ENCODE measurements around the gene FGF4.

The FGF4 gene

DNA sequence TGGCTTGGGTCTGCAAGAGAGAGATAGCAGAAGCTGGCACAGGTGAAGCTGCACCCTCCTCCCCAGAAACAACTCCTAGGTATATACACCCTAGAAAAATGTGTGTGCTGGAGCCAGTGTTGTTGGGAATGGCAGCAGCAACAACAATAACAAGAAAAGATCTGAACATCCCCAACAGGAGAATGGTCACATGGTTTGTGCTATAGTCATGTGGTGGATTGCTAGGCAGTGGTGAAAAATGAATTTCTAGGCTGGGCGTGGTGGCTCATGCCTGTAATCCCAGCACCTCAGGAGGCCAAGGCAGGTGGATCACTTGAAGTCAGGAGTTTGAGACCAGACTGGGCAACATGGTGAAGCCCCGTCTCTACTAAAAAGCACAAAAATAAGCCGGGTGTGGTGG, 40.3 kb downstream of the FGF4 start:
- no peaks in the 10 kb centered on the region for H3K9me3 ChIP-seq (ENCODE audit: control insufficient read depth, insufficient read depth, low read depth, low read length)
- no peaks in the 10 kb centered on the region for H3K4me1 ChIP-seq (ENCODE audit: control insufficient read depth, insufficient read depth, low read length)
- CTCF ChIA-PET: no interaction called here
- no peaks in the 10 kb centered on the region for H3K36me3 ChIP-seq (ENCODE audit: control insufficient read depth in 2 of 2, insufficient read depth in 1 of 2, low read length in 2 of 2)
- POLR2A ChIA-PET: no interaction called here
- TF ChIP-seq ZBTB21 (tag by site-specific recombination; IDR thresholded peaks at IDR 0.05) (no peak), ZSCAN16 (tag by site-specific recombination; IDR thresholded peaks at IDR 0.05) (no peak), SCRT1 (tag by site-specific recombination; IDR thresholded peaks at IDR 0.05; ENCODE audit: borderline replicate concordance) (no peak), MYNN (tag by site-specific recombination; IDR thresholded peaks at IDR 0.05; ENCODE audit: borderline replicate concordance) (no peak)
- H3K4me3 ChIP-seq (ENCODE audit: low read depth, low read length): no peak overlapping the region
- no peak overlapping the region for H3K27ac ChIP-seq (ENCODE audit: extremely low read depth, low read depth, low read length)

DNA sequence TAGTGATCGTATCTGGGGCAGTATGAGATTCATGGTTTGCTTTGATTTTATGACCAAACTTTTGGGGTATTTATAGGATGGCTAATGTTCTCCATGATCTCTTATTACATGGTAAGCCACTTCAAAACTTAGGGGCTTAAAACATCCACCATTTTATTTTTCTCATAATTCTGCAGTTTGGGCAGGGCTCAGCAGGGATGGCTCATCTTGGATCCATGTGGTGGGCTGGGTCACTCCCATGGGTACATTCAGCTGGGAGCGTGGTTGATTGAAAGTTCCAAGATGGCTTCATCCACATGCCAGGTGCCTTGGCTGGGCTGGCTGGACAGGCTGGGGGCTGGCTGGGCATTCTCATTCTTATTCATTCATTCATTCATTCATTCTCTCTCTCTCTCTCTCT, 40.8 kb downstream of the FGF4 start:
- H3K27ac ChIP-seq (ENCODE audit: extremely low read depth, low read depth, low read length): no peak overlapping the region
- peak; percentile 36 for TF ChIP-seq SETDB1 (IDR thresholded peaks at IDR 0.05; ENCODE audit: insufficient read length, low read length)
- TF ChIP-seq PRDM1 (tag by site-specific recombination; IDR thresholded peaks at IDR 0.05): no peak
- H3K9me3 ChIP-seq (ENCODE audit: control insufficient read depth, insufficient read depth, low read depth, low read length): no peaks in the 10 kb centered on the region
- CTCF ChIA-PET: no interaction called here
- POLR2A ChIA-PET: no interaction called here
- H3K36me3 ChIP-seq (ENCODE audit: control insufficient read depth in 2 of 2, insufficient read depth in 1 of 2, low read length in 2 of 2): no peaks in the 10 kb centered on the region
- H3K4me3 ChIP-seq (ENCODE audit: low read depth, low read length): no peak overlapping the region
- no peaks in the 10 kb centered on the region for H3K4me1 ChIP-seq (ENCODE audit: control insufficient read depth, insufficient read depth, low read length)

DNA sequence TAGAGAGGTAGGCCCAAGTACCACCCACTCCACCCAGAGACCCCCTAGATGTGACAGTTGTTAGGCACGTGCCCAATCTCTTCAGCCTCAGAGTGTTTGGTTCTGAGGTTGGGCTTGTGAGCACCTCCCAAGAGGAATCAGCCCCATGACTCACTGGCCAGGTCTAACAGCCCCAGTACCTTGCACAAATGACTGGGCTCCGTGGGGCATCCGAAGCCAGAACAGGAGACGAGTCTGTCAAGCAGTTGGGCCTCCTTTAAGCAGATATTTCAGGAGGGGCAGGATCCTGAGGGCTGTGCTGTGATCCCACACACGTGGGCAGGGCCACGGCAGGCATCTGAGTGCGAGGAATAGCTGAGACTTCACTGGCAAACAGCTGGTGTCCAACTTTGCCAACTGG, 42.2 kb downstream of the FGF4 start:
- Histone ChIP-seq H3K4me3 (ENCODE audit: low read depth, low read length) (no peak overlapping the region), H3K4me1 (ENCODE audit: control insufficient read depth, insufficient read depth, low read length) (no peaks in the 10 kb centered on the region), H3K27ac (ENCODE audit: extremely low read depth, low read depth, low read length) (no peak overlapping the region), H3K36me3 (ENCODE audit: control insufficient read depth in 2 of 2, insufficient read depth in 1 of 2, low read length in 2 of 2) (no peaks in the 10 kb centered on the region), H3K9me3 (ENCODE audit: control insufficient read depth, insufficient read depth, low read depth, low read length) (no peaks in the 10 kb centered on the region)
- TF ChIP-seq ZNF184 (tag by site-specific recombination; IDR thresholded peaks at IDR 0.05): no peak
- TF ChIP-seq AEBP2 (tag by site-specific recombination; IDR thresholded peaks at IDR 0.05; ENCODE audit: borderline replicate concordance): no peak
- no peak for TF ChIP-seq ZNF510 (tag by site-specific recombination; IDR thresholded peaks at IDR 0.05; ENCODE audit: insufficient replicate concordance)
- TF ChIP-seq ZNF112 (tag by site-specific recombination; IDR thresholded peaks at IDR 0.05): no peak
- no peak for TF ChIP-seq ZNF366 (tag by site-specific recombination; conservative IDR thresholded peaks at IDR 0.05)
- TF ChIP-seq, protein P1, sequence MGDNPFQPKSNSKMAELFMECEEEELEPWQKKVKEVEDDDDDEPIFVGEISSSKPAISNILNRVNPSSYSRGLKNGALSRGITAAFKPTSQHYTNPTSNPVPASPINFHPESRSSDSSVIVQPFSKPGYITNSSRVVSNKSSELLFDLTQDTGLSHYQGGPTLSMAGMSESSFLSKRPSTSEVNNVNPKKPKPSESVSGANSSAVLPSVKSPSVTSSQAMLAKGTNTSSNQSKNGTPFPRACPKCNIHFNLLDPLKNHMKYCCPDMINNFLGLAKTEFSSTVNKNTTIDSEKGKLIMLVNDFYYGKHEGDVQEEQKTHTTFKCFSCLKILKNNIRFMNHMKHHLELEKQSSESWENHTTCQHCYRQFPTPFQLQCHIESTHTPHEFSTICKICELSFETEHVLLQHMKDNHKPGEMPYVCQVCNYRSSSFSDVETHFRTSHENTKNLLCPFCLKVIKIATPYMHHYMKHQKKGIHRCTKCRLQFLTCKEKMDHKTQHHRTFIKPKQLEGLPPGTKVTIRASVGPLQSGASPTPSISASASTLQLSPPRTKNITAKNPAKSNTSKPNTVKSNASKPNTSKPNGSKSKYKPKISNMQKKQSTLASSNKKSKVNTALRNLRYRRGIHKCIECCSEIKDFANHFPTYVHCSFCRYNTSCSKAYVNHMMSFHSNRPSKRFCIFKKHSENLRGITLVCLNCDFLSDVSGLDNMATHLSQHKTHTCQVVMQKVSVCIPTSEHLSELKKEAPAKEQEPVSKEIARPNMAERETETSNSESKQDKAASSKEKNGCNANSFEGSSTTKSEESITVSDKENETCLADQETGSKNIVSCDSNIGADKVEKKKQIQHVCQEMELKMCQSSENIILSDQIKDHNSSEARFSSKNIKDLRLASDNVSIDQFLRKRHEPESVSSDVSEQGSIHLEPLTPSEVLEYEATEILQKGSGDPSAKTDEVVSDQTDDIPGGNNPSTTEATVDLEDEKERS (tag by site-specific recombination; IDR thresholded peaks at IDR 0.05): no peak
- no peak for TF ChIP-seq ZNF521 (tag by site-specific recombination; IDR thresholded peaks at IDR 0.05)
- no peak for TF ChIP-seq ZNF837 (tag by site-specific recombination; IDR thresholded peaks at IDR 0.05)
- ChIA-PET POLR2A (no interaction called here), CTCF (no interaction called here)

- Histone ChIP-seq H3K4me3 (ENCODE audit: low read depth, low read length) (no peak overlapping the region), H3K27ac (ENCODE audit: extremely low read depth, low read depth, low read length) (no peak overlapping the region), H3K4me1 (ENCODE audit: control insufficient read depth, insufficient read depth, low read length) (no peaks in the 10 kb centered on the region), H3K9me3 (ENCODE audit: control insufficient read depth, insufficient read depth, low read depth, low read length) (no peaks in the 10 kb centered on the region), H3K36me3 (ENCODE audit: control insufficient read depth in 2 of 2, insufficient read depth in 1 of 2, low read length in 2 of 2) (no peaks in the 10 kb centered on the region)
- CTCF ChIA-PET: no interaction called here
- POLR2A ChIA-PET: no interaction called here
- no peak for TF ChIP-seq ZNF223 (tag by site-specific recombination; IDR thresholded peaks at IDR 0.05)
- TF ChIP-seq, protein P2, sequence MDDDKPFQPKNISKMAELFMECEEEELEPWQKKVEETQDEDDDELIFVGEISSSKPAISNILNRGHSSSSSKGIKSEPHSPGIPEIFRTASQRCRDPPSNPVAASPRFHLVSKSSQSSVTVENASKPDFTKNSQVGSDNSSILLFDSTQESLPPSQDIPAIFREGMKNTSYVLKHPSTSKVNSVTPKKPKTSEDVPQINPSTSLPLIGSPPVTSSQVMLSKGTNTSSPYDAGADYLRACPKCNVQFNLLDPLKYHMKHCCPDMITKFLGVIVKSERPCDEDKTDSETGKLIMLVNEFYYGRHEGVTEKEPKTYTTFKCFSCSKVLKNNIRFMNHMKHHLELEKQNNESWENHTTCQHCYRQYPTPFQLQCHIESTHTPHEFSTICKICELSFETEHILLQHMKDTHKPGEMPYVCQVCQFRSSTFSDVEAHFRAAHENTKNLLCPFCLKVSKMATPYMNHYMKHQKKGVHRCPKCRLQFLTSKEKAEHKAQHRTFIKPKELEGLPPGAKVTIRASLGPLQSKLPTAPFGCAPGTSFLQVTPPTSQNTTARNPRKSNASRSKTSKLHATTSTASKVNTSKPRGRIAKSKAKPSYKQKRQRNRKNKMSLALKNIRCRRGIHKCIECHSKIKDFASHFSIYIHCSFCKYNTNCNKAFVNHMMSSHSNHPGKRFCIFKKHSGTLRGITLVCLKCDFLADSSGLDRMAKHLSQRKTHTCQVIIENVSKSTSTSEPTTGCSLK (tag by site-specific recombination; IDR thresholded peaks at IDR 0.05): no peak
- no peak for TF ChIP-seq ZNF621 (tag by site-specific recombination; IDR thresholded peaks at IDR 0.05)
- no peak for TF ChIP-seq ZNF610 (tag by site-specific recombination; IDR thresholded peaks at IDR 0.05; ENCODE audit: borderline replicate concordance)
- no peak for TF ChIP-seq ZBTB8A (tag by site-specific recombination; IDR thresholded peaks at IDR 0.05)
- no peak for TF ChIP-seq ZNF302 (tag by site-specific recombination; IDR thresholded peaks at IDR 0.05; ENCODE audit: low read depth)
- no peak for TF ChIP-seq ZNF10 (tag by site-specific recombination; IDR thresholded peaks at IDR 0.05)
- no peak for TF ChIP-seq ZSCAN5A (tag by site-specific recombination; IDR thresholded peaks at IDR 0.05)
- no peak for TF ChIP-seq PRDM1 (tag by site-specific recombination; IDR thresholded peaks at IDR 0.05)
Observed at GRCh38 chr11:69731110-69731509, 44.0 kb downstream of the FGF4 start.
